Smooth muscle cell (in vitro differentiated cells): ENCODE data around the gene METRNL. TPM values are rescaled to one million over a fixed set of nuclear protein-coding genes. Genes with fewer than 3 reads are reported as not detected.

Source experiments
- DNase-seq: peaks from one replicate; lab custom pipeline; 2025; ENCODE audit not compliant: unreplicated experiment; lab: John Stamatoyannopoulos, UW
- H2AFZ ChIP-seq: fragments of 200-600 bp; sonication (generic); 2 replicates; pipeline ENCODE4 v1.6.0; 2016; ENCODE audit warnings: antibody characterized with exemption, low read depth, mild to moderate bottlenecking
- H3F3A ChIP-seq: fragments of 200-600 bp; sonication (generic); 2 replicates; pipeline ENCODE4 v1.6.0; 2017; ENCODE audit warnings: antibody characterized with exemption, low read depth
- H3K27ac ChIP-seq: fragments of 200-600 bp; sonication (generic); 2 replicates; pipeline ENCODE4 v1.5.1; 2016; ENCODE audit warnings: low read depth, mild to moderate bottlenecking
- H3K27me3 ChIP-seq: fragments of 200-600 bp; sonication (generic); 2 replicates; pipeline ENCODE4 v1.6.1; 2016; ENCODE audit warnings: low read depth, mild to moderate bottlenecking
- H3K36me3 ChIP-seq: fragments of 200-600 bp; sonication (generic); 2 replicates; pipeline ENCODE4 v1.5.1; 2016; ENCODE audit warnings: low read depth
- H3K4me1 ChIP-seq: fragments of 200-600 bp; sonication (generic); 2 replicates; pipeline ENCODE4 v1.5.1; 2016; ENCODE audit warnings: low read depth
- H3K4me2 ChIP-seq: fragments of 200-600 bp; sonication (generic); 2 replicates; pipeline ENCODE4 v1.6.0; 2016; ENCODE audit warnings: mild to moderate bottlenecking
- H3K4me3 ChIP-seq: fragments of 200-600 bp; sonication (generic); 2 replicates; pipeline ENCODE4 v1.5.1; 2016; ENCODE audit warnings: mild to moderate bottlenecking
- H3K79me2 ChIP-seq: fragments of 200-600 bp; sonication (generic); 2 replicates; pipeline ENCODE4 v1.6.0; 2016; ENCODE audit warnings: low read depth, mild to moderate bottlenecking
- H3K9ac ChIP-seq: fragments of 200-600 bp; sonication (generic); 2 replicates; pipeline ENCODE4 v1.6.0; 2016; ENCODE audit warnings: low read depth
- H3K9me3 ChIP-seq: fragments of 200-600 bp; sonication (generic); replicated peaks from 2 replicates; pipeline ENCODE4 v1.5.1; 2016; ENCODE audit warnings: low read depth
- H4K20me1 ChIP-seq: fragments of 200-600 bp; sonication (generic); 2 replicates; pipeline ENCODE4 v1.6.0; 2016; ENCODE audit warnings: low read depth
- WGBS: methylation state at CpG from one replicate; pipeline ENCODE4 v1.1.7; 2016; ENCODE audit warnings: low lambda C conversion rate; 5-methylcytosine and 5-hydroxymethylcytosine counted together
- polyA plus RNA-seq: library from polyadenylated mRNA; unstranded; fragments of >200 nt; fragmentation: Nextera tagmentation; extraction: Ambion mirVana; gene quantifications from 2 replicates; pipeline ENCODE4 v1.2.1, GENCODE V29; 2016
- total RNA-seq: library from RNA; depleted of rRNA; stranded (reverse); fragments of >200 nt; gene quantifications from 2 replicates; pipeline ENCODE4 v1.2.3, GENCODE V29; 2014
- TF ChIP-seq, protein P1 (sequence below): fragments of 200-600 bp; sonication (generic); IDR thresholded peaks from 2 replicates; pipeline ENCODE4 v1.5.1; 2017; ENCODE audit warnings: borderline replicate concordance, mild to moderate bottlenecking, antibody characterized with exemption; ENCODE audit not compliant: insufficient read depth, poor library complexity, severe bottlenecking

The METRNL gene
- total and polyA plus RNA-seq, 2 experiments from 2014 or later: 55.6 to 98.1 TPM

DNA sequence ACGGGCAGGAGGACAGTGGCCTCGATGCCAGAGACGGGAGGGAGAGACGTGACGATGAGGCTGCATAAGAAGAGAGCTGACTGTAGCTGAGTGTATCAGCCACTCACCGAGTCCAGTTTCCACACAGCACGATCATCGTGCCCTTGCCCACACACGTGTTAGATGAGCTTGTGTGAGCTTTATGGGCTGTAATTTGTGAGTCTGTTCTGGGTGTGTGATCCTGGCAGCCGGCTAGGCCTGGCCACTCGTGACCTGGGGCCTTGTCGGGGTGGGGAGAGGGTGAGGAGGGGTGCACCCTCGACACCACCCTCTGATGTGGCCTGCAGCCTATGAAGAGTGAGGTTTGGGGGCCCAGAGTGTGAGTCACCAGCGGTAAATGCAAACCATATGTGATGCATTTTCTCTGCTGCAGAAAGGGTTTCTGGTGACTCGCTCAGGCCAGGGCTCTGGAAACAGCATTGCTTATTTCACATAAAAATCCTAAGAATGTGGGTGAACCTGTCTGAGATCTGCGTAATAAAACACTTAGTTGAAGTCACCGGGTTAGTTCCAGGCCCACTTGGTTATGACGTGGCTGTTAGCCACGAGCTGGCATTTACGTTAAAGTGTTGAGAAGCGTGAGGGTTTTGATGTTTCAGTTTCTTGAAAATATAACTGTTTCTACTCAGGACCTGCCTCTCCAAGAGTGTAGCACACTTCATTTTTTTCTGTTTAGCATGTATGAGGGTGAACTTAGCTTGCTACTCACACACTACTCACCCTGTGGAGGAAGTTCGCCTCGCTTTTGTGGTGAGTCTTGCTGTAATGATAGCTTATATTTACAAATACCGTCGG is 4.2 kb downstream of the METRNL start:
- DNase-seq: peak; percentile 53
- TF ChIP-seq, protein P1, sequence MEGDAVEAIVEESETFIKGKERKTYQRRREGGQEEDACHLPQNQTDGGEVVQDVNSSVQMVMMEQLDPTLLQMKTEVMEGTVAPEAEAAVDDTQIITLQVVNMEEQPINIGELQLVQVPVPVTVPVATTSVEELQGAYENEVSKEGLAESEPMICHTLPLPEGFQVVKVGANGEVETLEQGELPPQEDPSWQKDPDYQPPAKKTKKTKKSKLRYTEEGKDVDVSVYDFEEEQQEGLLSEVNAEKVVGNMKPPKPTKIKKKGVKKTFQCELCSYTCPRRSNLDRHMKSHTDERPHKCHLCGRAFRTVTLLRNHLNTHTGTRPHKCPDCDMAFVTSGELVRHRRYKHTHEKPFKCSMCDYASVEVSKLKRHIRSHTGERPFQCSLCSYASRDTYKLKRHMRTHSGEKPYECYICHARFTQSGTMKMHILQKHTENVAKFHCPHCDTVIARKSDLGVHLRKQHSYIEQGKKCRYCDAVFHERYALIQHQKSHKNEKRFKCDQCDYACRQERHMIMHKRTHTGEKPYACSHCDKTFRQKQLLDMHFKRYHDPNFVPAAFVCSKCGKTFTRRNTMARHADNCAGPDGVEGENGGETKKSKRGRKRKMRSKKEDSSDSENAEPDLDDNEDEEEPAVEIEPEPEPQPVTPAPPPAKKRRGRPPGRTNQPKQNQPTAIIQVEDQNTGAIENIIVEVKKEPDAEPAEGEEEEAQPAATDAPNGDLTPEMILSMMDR: no peak
- H3K27ac ChIP-seq: peak overlapping the region; percentile 93
- peaks cover 79% of the 10 kb centered on the region for H4K20me1 ChIP-seq
- peak overlapping the region; percentile 94 for H3K4me2 ChIP-seq
- H3K4me1 ChIP-seq: peaks cover 19% of the 10 kb centered on the region
- no peaks in the 10 kb centered on the region for H3K9me3 ChIP-seq
- peak overlapping the region; percentile 77 for H3K9ac ChIP-seq
- no peak overlapping the region for H2AFZ ChIP-seq
- H3K27me3 ChIP-seq: no peaks in the 10 kb centered on the region
- H3K36me3 ChIP-seq: no peaks in the 10 kb centered on the region
- peaks cover 73% of the 10 kb centered on the region for H3K79me2 ChIP-seq
- H3F3A ChIP-seq: peaks cover 35% of the 10 kb centered on the region
- WGBS: 2% methylated on average over 25 of the region's 25 CpGs
- H3K4me3 ChIP-seq: peak overlapping the region; percentile 3

DNA sequence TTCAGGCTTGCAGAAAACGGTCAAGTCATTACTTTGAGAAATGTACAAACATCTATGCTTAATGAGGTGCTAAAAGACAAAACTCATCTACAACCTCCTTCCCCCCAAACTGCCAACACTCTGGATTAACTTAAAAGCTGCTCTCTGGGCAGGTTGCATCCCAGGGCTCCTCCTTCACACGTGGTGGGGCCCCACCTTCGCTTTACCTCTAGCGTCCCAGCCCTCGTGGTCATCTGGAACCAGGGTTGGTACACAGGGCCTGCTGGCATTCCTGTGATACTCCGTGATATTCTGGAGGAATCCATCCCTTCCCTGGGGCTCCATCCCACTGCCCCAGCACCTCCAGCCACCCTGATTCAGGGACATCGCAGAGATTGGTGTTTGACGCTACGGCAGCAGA is 4.8 kb downstream of the METRNL start:
- Histone ChIP-seq H3K79me2 (peaks cover 79% of the 10 kb centered on the region), H2AFZ (no peak overlapping the region), H3K4me3 (peak overlapping the region; percentile 3), H3K4me2 (peak overlapping the region; percentile 74), H4K20me1 (peaks cover 85% of the 10 kb centered on the region), H3K4me1 (peaks cover 15% of the 10 kb centered on the region), H3K36me3 (no peaks in the 10 kb centered on the region), H3K27me3 (no peaks in the 10 kb centered on the region), H3K27ac (peak overlapping the region; percentile 93), H3F3A (peaks cover 35% of the 10 kb centered on the region), H3K9me3 (no peaks in the 10 kb centered on the region), H3K9ac (peak overlapping the region; percentile 19)
- TF ChIP-seq, protein P1: no peak
- WGBS: 53% methylated on average over 9 of the region's 9 CpGs
- no peak for DNase-seq

DNA sequence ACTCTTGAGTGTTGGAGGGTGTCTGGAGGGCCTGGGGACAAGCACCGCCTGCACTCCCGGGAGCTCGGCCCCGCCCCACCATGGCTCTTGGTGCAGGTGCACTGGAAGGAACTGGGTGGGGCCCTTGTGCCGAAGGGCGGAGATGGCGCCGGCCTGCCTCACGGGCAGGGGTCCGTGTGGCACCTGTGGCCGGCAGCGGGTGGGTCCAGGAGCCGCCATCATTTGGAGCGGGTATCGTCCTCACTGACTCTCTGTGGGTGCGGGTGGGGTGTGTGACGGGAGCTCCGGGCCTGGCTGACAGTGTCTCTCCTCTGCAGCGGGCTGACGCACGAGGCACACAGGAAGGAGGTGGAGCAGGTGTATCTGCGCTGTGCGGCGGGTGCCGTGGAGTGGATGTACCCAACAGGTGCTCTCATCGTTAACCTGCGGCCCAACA is 5.2 kb downstream of the METRNL start:
- Histone ChIP-seq H3F3A (peaks cover 35% of the 10 kb centered on the region), H3K27me3 (no peaks in the 10 kb centered on the region), H3K4me3 (peak overlapping the region; percentile 3), H3K4me1 (peaks cover 15% of the 10 kb centered on the region), H3K4me2 (peak overlapping the region; percentile 74), H3K27ac (peak overlapping the region; percentile 93), H3K36me3 (no peaks in the 10 kb centered on the region), H3K9me3 (no peaks in the 10 kb centered on the region), H3K9ac (peak overlapping the region; percentile 19), H2AFZ (no peak overlapping the region), H4K20me1 (peaks cover 90% of the 10 kb centered on the region), H3K79me2 (peaks cover 83% of the 10 kb centered on the region)
- TF ChIP-seq, protein P1: no peak
- 97% methylated on average over 27 of the region's 27 CpGs for WGBS
- DNase-seq: no peak
